GM19463 (cell line): ENCODE measurements around the gene SSR3.

Experiments used
- ATAC-seq: cut with Tn5 transposase; IDR thresholded peaks from one replicate; pipeline ENCODE4 v1.9.1; 2021; ENCODE audit warnings: mild to moderate bottlenecking, moderate library complexity; ENCODE audit not compliant: unreplicated experiment

SSR3 gene

DNA sequence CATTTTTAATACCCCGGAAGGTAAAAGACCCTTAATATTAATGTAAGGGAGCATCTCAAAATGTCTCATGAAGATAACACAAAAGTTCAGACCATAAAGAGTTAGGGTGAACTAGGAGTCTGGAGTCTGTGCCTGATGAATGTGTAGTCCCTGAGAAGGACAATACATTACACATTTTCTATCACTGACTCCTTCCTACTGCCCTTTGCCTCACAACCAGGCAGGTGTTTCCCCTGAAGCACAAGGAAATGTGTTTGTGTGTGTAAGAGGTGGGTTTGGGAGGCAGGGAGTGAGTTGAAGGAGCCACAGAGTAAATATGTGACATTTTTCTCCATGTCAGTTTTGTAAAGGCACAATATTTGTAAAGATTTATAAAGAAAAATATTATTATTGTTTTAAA, 59.1 kb downstream of the SSR3 start:
- ATAC-seq = no peak

DNA sequence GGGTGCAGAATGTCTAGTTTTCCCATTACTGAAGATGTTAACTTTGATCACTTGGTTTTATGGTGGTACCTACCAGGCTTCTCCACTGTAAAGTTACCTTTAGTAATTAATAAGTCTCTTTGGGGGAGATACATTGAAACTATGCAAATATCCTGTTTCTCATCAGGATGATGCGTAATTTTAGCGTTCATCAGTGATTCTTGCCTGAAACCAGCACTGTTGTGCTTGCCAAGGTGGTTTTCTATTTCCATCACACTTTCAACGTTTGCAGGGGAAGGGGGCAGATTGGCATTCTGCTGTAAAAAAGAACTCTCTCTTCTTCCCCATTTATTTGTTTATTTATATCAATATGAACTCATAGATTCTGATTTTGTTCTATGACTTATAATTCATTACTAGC, 61.0 kb downstream of the SSR3 start:
- ATAC-seq = peak; percentile 73

- no peak for ATAC-seq
Observed at GRCh38 chr3:156492801-156493261, 62.1 kb downstream of the SSR3 start.

DNA sequence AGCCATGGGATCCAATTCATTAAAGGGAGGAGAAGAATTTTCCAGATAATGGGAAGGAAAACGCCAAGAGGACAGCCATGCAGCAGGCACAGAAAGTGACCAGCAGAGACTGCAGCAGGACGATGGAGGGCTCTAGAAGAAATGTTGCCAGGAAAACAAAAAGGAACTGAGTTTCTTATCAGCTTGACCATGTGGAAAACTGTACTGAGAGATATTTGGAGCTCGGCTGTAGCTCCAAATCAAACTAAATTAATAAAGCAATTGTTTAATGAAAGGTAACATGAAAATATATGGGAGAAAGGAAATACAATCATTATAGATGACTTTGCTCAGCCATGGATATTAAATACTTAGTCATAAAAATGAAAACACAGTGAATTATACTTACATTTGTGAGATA, 63.7 kb downstream of the SSR3 start:
- no peak for ATAC-seq
